NK-92 (cell line): ENCODE data around the gene MUS81.

Experiments
- DNase-seq: peaks from one replicate; lab custom pipeline; 2025; ENCODE audit not compliant: unreplicated experiment; lab: John Stamatoyannopoulos, UW

The MUS81 gene

GRCh38 chr11:65871811-65872548 is 11.7 kb downstream of the MUS81 start:
- DNase-seq, result no peak

GRCh38 chr11:65872586-65873317 is 12.5 kb downstream of the MUS81 start, which contains the start of gene EFEMP2:
EFEMP2 (minus strand) TSS chr11:65872800; CDS start chr11:65872354, 446 bp downstream.
- no peak for DNase-seq

- peak; percentile 63 for DNase-seq
Observed at GRCh38 chr11:65873318-65874156, 13.3 kb downstream of the MUS81 start.

GRCh38 chr11:65879617-65880016 is 19.4 kb downstream of the MUS81 start, which contains the start of gene CTSW:
CTSW (plus strand) TSS chr11:65879837; CDS start chr11:65879855, 18 bp downstream.
- no peak for DNase-seq

GRCh38 chr11:65880027-65880426 is 19.8 kb downstream of the MUS81 start:
- DNase-seq, result no peak

GRCh38 chr11:65880844-65881421 is 20.7 kb downstream of the MUS81 start:
- DNase-seq, result no peak

- DNase-seq, result no peak
Observed at GRCh38 chr11:65882120-65883057, 22.2 kb downstream of the MUS81 start.

GRCh38 chr11:65883058-65883761 is 23.0 kb downstream of the MUS81 start:
- no peak for DNase-seq

GRCh38 chr11:65883786-65884715 is 23.8 kb downstream of the MUS81 start:
- no peak for DNase-seq

GRCh38 chr11:65884716-65885092 is 24.5 kb downstream of the MUS81 start:
- DNase-seq, result no peak

GRCh38 chr11:65885231-65885630 is 25.0 kb downstream of the MUS81 start:
- no peak for DNase-seq

GRCh38 chr11:65885808-65886536 is 25.7 kb downstream of the MUS81 start:
- no peak for DNase-seq

- no peak for DNase-seq
Observed at GRCh38 chr11:65886826-65887722, 26.8 kb downstream of the MUS81 start.

- DNase-seq, result no peak
Observed at GRCh38 chr11:65887723-65888162, 27.5 kb downstream of the MUS81 start.

- peak; percentile 58 for DNase-seq
Observed at GRCh38 chr11:65888163-65888814, 28.1 kb downstream of the MUS81 start, which contains the start of gene FIBP. FIBP (minus strand) TSS chr11:65888471; CDS start chr11:65888418, 53 bp downstream.
